Transverse colon (tissue), 4 donors: ENCODE data around the gene GBF1. TPM values are rescaled to one million over a fixed set of nuclear protein-coding genes. Genes with fewer than 3 reads are reported as not detected.
A peak's percentile ranks its signal among the peaks of the same experiment; 100 is the strongest.

Experiments
- DNase-seq: peaks from one replicate; pipeline ENCODE4 v3.0.0-alpha.2; 2019
- H3K27ac ChIP-seq, 4 donors: fragments of 200-600 bp; sonication (generic); 2 replicates each; pipeline ENCODE4 v1.5.1; 2016 to 2018; ENCODE audit warnings: inconsistent platforms in 4 of 4
- H3K27me3 ChIP-seq: fragments of 200-600 bp; sonication (generic); 2 replicates; pipeline ENCODE4 v1.5.1; 2017; ENCODE audit warnings: inconsistent platforms
- H3K36me3 ChIP-seq, 4 donors: fragments of 200-600 bp; sonication (generic); 2 replicates each; pipeline ENCODE4 v1.5.1; 2017 to 2019; ENCODE audit warnings: inconsistent platforms in 4 of 4
- H3K4me1 ChIP-seq, 4 donors: fragments of 200-600 bp; sonication (generic); 2 replicates each; pipeline ENCODE4 v1.5.1; 2017 to 2020; ENCODE audit warnings: inconsistent platforms in 4 of 4
- H3K4me3 ChIP-seq, 4 donors: fragments of 200-600 bp; sonication (generic); 1 replicate in 1 of 4; 2 replicates in 3 of 4; pipeline versions ENCODE4 v1.5.1 to v1.6.1; 2017 to 2019; ENCODE audit warnings: inconsistent platforms in 4 of 4
- H3K9me3 ChIP-seq, 2 donors: fragments of 200-600 bp; sonication (generic); 2 replicates each; pipeline ENCODE4 v1.5.1; 2017 to 2019; ENCODE audit warnings: inconsistent platforms in 2 of 2
- EP300 ChIP-seq: sonication (generic); formaldehyde crosslinking; IDR thresholded peaks from one replicate; pipeline ENCODE4 v1.6.1; 2017; ENCODE audit warnings: antibody characterized with exemption, low read depth
- POLR2A ChIP-seq: fragments of 450-650 bp; IDR thresholded peaks from one replicate; pipeline ENCODE4 v1.6.1; 2016; ENCODE audit warnings: antibody characterized with exemption, mild to moderate bottlenecking, moderate library complexity
- POLR2AphosphoS5 ChIP-seq, 3 donors: sonication (generic); formaldehyde crosslinking; IDR thresholded peaks; one replicate each; pipeline ENCODE4 v1.6.1; 2016; ENCODE audit warnings: antibody characterized with exemption in 3 of 3
- WGBS, 2 donors: methylation state at CpG; one replicate each; pipeline ENCODE4 v1.1.5; 2018; ENCODE audit warnings: low coverage in 1 of 2; 5-methylcytosine and 5-hydroxymethylcytosine counted together
- in situ Hi-C, 4 donors: fragments of 200-750 bp; cut with MboI; loops; one replicate each; pipeline versions ENCODE4 v1.15.0 to v1.15.1; 2017; ENCODE audit warnings: low sequenced_read_pairs in 3 of 4, low pct_ligation_motif_present in 1 of 4, low pct_unique_long_range_greater_than_20kb in 1 of 4
- intact Hi-C: fragments of 100-400 bp; cut with DNase I; formaldehyde crosslinking; loops from one replicate; pipeline ENCODE4 v1.15.1; 2023; ENCODE audit warnings: low total_unique reads
- total RNA-seq, 4 donors: library from RNA; depleted of rRNA; stranded (reverse); fragments of >200 nt; gene quantifications; one replicate each; pipeline ENCODE4 v1.1.0, GENCODE V29; 2016
- TF ChIP-seq, protein P1 (sequence below), 5 experiments: fragments of 200-600 bp in 3 of 5; fragments of 450-650 bp in 2 of 5; sonication (generic) in 3 of 5; IDR thresholded peaks; 1 replicate in 2 of 5; 2 replicates in 3 of 5; pipeline ENCODE4 v1.5.1; 2016 to 2017; ENCODE audit warnings: antibody characterized with exemption in 5 of 5, inconsistent platforms in 3 of 5, mild to moderate bottlenecking in 2 of 5, moderate library complexity in 1 of 5

The GBF1 gene
- total RNA-seq, 4 donors from 2014 or later = 60.5 to 97.6 (median 67.5) TPM

- Histone ChIP-seq H3K36me3 (no peaks in the 10 kb centered on the region), H3K9me3 (no peaks in the 10 kb centered on the region), H3K27ac (peak overlapping the region; percentile 94 to 99 (median 98)), H3K4me3 (no peak overlapping the region), H3K4me1 (peaks cover 19 to 49% (median 35%) of the 10 kb centered on the region in 4 donors), H3K27me3 (no peaks in the 10 kb centered on the region)
- 87 to 90% methylated on average over 2 to 14 of the region's 14 CpGs for WGBS, 2 donors
- in situ Hi-C loops = loop anchor here in 1 of 4 donors (25.0 kb wide), 1 partner anchor 190 kb away; no protein-coding TSS in a partner anchor
- intact Hi-C loops = loop anchor here (10.0 kb wide), 1 partner anchor 187 kb away; no protein-coding TSS in a partner anchor
- DNase-seq = no peak
- no peak for TF ChIP-seq EP300
- no peak for TF ChIP-seq POLR2AphosphoS5 (IDR thresholded peaks at IDR 0.05)
- TF ChIP-seq, protein P1, sequence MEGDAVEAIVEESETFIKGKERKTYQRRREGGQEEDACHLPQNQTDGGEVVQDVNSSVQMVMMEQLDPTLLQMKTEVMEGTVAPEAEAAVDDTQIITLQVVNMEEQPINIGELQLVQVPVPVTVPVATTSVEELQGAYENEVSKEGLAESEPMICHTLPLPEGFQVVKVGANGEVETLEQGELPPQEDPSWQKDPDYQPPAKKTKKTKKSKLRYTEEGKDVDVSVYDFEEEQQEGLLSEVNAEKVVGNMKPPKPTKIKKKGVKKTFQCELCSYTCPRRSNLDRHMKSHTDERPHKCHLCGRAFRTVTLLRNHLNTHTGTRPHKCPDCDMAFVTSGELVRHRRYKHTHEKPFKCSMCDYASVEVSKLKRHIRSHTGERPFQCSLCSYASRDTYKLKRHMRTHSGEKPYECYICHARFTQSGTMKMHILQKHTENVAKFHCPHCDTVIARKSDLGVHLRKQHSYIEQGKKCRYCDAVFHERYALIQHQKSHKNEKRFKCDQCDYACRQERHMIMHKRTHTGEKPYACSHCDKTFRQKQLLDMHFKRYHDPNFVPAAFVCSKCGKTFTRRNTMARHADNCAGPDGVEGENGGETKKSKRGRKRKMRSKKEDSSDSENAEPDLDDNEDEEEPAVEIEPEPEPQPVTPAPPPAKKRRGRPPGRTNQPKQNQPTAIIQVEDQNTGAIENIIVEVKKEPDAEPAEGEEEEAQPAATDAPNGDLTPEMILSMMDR (IDR thresholded peaks at IDR 0.05) = no peak
- TF ChIP-seq POLR2A = no peak
These were observed 152.2 kb downstream of the GBF1 start for GRCh38 chr10:102397222-102398171.

- Histone ChIP-seq H3K27me3 (no peaks in the 10 kb centered on the region), H3K36me3 (no peaks in the 10 kb centered on the region), H3K4me3 (peak overlapping the region in 1 of 4 donors; percentile 64), H3K4me1 (peaks cover 24 to 46% (median 34%) of the 10 kb centered on the region in 4 donors), H3K27ac (peak overlapping the region; percentile 89 to 99 (median 96)), H3K9me3 (no peaks in the 10 kb centered on the region)
- TF ChIP-seq EP300 (no peak), POLR2AphosphoS5 (IDR thresholded peaks at IDR 0.05) (no peak)
- WGBS, 2 donors = 57 to 81% methylated on average over 3 to 20 of the region's 21 CpGs
- intact Hi-C loops (loop anchor here (10.0 kb wide), 1 partner anchor 186 kb away; no protein-coding TSS in a partner anchor), in situ Hi-C loops (loop anchor here in 1 of 4 donors (25.0 kb wide), 1 partner anchor 189 kb away; no protein-coding TSS in a partner anchor)
- DNase-seq = no peak
These were observed 153.1 kb downstream of the GBF1 start for GRCh38 chr10:102398172-102399020.

DNA sequence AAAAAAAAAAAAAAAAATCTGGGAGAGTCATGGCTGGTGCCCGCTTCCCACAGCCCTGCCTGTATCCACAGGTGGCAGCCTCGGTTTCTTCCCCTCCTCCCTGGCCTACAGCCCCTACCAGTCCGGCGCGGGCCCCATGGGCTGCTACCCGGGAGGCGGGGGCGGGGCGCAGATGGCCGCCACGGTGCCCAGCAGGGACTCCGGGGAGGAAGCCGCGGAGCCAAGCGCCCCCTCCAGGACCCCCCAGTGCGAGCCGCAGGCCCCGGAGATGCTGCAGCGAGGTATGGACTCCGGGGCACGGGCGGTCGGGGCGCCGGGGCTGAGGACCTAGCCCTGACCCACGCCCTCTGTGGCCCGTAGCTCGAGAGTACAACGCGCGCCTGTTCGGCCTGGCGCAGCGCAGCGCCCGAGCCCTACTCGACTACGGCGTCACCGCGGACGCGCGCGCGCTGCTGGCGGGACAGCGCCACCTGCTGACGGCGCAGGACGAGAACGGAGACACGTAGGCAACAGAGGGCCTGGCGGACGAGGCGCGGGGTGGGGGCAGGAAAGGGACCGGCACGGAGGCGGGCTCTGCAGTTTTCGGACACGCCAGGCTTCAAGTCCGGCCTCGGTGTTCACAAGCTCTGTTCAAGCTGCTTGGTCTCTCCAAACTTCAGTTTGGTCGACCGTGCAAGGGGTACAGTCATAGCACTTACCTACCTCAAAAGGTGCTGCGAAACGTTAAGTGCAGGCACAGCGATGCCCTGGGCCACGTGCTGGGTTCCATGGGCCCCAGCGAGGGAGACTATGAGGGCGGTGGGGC, 154.1 kb downstream of the GBF1 start:
- peak overlapping the region; percentile 89 to 99 (median 96) for H3K27ac ChIP-seq
- H3K9me3 ChIP-seq = no peaks in the 10 kb centered on the region
- 3% methylated on average over 56 of the region's 72 CpGs; no CpG with 5 or more reads in 1 of the 2 donors for WGBS, 2 donors
- DNase-seq = peak; percentile 92
- TF ChIP-seq, protein P1 (IDR thresholded peaks at IDR 0.05) = peak; percentile 89 to 98 (median 93)
- no peak for TF ChIP-seq EP300
- TF ChIP-seq POLR2AphosphoS5 (IDR thresholded peaks at IDR 0.05) = peak; percentile 78 to 94 (median 92)
- peak; percentile 73 for TF ChIP-seq POLR2A
- in situ Hi-C loops (loop anchor here in 1 of 4 donors (25.0 kb wide), 1 partner anchor 188 kb away; no protein-coding TSS in a partner anchor), intact Hi-C loops (loop anchor here (10.0 kb wide), 1 partner anchor 185 kb away; no protein-coding TSS in a partner anchor)
- peaks cover 20 to 42% (median 31%) of the 10 kb centered on the region in 4 donors for H3K4me1 ChIP-seq
- no peaks in the 10 kb centered on the region for H3K27me3 ChIP-seq
- H3K36me3 ChIP-seq = no peaks in the 10 kb centered on the region
- peak overlapping the region; percentile 34 to 66 (median 58) for H3K4me3 ChIP-seq

- H3K36me3 ChIP-seq = no peaks in the 10 kb centered on the region
- 69% methylated on average over 6 of the region's 17 CpGs; no CpG with 5 or more reads in 1 of the 2 donors for WGBS, 2 donors
- H3K9me3 ChIP-seq = no peaks in the 10 kb centered on the region
- in situ Hi-C loops = no loop called here
- intact Hi-C loops = no loop called here
- H3K27ac ChIP-seq = peak overlapping the region; percentile 89 to 99 (median 96)
- peaks cover 20 to 42% (median 30%) of the 10 kb centered on the region in 4 donors for H3K4me1 ChIP-seq
- H3K27me3 ChIP-seq = no peaks in the 10 kb centered on the region
- DNase-seq = no peak
- TF ChIP-seq, protein P1 (IDR thresholded peaks at IDR 0.05) = no peak
- no peak for TF ChIP-seq POLR2AphosphoS5 (IDR thresholded peaks at IDR 0.05)
- TF ChIP-seq POLR2A = no peak
- TF ChIP-seq EP300 = no peak
- no peak overlapping the region for H3K4me3 ChIP-seq
These were observed 154.7 kb downstream of the GBF1 start for GRCh38 chr10:102400076-102400475.
